Endothelial cell of umbilical vein (primary cell): ENCODE measurements around the gene KIF27. TPM values are rescaled to one million over a fixed set of nuclear protein-coding genes. Genes with fewer than 3 reads are reported as not detected.

ENCODE experiments used
- BruUV-seq: library from RNA; stranded (reverse); fragments of 400-500 nt; replicated peaks from 2 replicates; lab custom pipeline; 2021; lab: Mats Ljungman, UMichigan
- CTCF ChIA-PET: fragments of 300-600, 350-600 bp; sonication (Branson Sonifier 250); formaldehyde crosslinking; loops from one replicate; lab custom pipeline; 2021; ENCODE audit warnings: antibody characterized with exemption, inconsistent platforms; lab: Charles Lee
- POLR2A ChIA-PET: fragments of 300-600, 350-600 bp; sonication (Branson Sonifier 250); formaldehyde crosslinking; loops from one replicate; lab custom pipeline; 2021; ENCODE audit warnings: antibody characterized with exemption, inconsistent platforms; lab: Charles Lee
- DNase-seq: peaks from one replicate; pipeline ENCODE4 v3.0.0-alpha.2; 2011; ENCODE audit warnings: low read depth, low spot score
- FAIRE-seq: peaks from 2 replicates; lab custom pipeline; 2011; peaks lifted over from hg19 to GRCh38; lab: Jason Lieb, UNC
- H2AFZ ChIP-seq: 2 replicates; pipeline ENCODE4 v1.6.0; 2012; ENCODE audit warnings: low read depth, low read length, control low read depth, inconsistent platforms
- H3K27ac ChIP-seq: 2 replicates; pipeline ENCODE4 v1.5.1; 2011; ENCODE audit warnings: low read depth, mild to moderate bottlenecking, control low read depth, low read length, moderate library complexity; ENCODE audit not compliant: insufficient read depth
- H3K27me3 ChIP-seq, 2 experiments: 2 replicates each; pipeline versions ENCODE4 v1.6.0 to v1.6.1; 2011; ENCODE audit warnings: low read length in 2 of 2, mixed read lengths in 1 of 2; ENCODE audit not compliant: control insufficient read depth in 2 of 2, insufficient read depth in 2 of 2
- H3K36me3 ChIP-seq, 2 experiments: 2 replicates in 1 of 2; 3 replicates in 1 of 2; pipeline ENCODE4 v1.5.1; 2011; ENCODE audit warnings: low read length in 2 of 2, mild to moderate bottlenecking in 1 of 2, moderate library complexity in 1 of 2; ENCODE audit not compliant: control insufficient read depth in 2 of 2, insufficient read depth in 2 of 2; ENCODE audit errors: extremely low read depth in 1 of 2
- H3K4me1 ChIP-seq: 3 replicates; pipeline ENCODE4 v1.5.1; 2011; ENCODE audit warnings: mild to moderate bottlenecking, low read length; ENCODE audit not compliant: control insufficient read depth, insufficient read depth; ENCODE audit errors: extremely low read depth
- H3K4me2 ChIP-seq: 2 replicates; pipeline ENCODE4 v1.6.1; 2011; ENCODE audit warnings: low read length, control low read depth, mixed read lengths; ENCODE audit not compliant: insufficient read depth
- H3K4me3 ChIP-seq, 3 experiments: fragments of 200-600 bp in 1 of 3; sonication (generic), shearing (Covaris generic) in 1 of 3; replicated peaks in 1 of 3; 2 replicates each; pipeline ENCODE4 v1.5.1; 2011 to 2016; ENCODE audit warnings: control low read depth in 3 of 3, low read length in 3 of 3, mild to moderate bottlenecking in 2 of 3, inconsistent platforms in 1 of 3, low read depth in 1 of 3, moderate library complexity in 1 of 3; ENCODE audit not compliant: insufficient read depth in 1 of 3
- H3K79me2 ChIP-seq: 2 replicates; pipeline ENCODE4 v1.6.0; 2012; ENCODE audit warnings: low read length, inconsistent platforms; ENCODE audit not compliant: control insufficient read depth, insufficient read depth
- H3K9ac ChIP-seq: replicated peaks from 2 replicates; pipeline ENCODE3; 2011; ENCODE audit warnings: low read length, control low read depth; ENCODE audit not compliant: insufficient read depth; ENCODE audit errors: extremely low read depth
- H3K9me1 ChIP-seq: replicated peaks from 3 replicates; pipeline ENCODE4 v1.6.0; 2011; ENCODE audit warnings: mild to moderate bottlenecking, low read length; ENCODE audit not compliant: control insufficient read depth, insufficient read depth; ENCODE audit errors: extremely low read depth
- H3K9me3 ChIP-seq: replicated peaks from 2 replicates; pipeline ENCODE4 v1.5.1; 2012; ENCODE audit warnings: low read length, inconsistent platforms; ENCODE audit not compliant: control insufficient read depth, insufficient read depth
- H4K20me1 ChIP-seq: replicated peaks from 2 replicates; pipeline ENCODE3; 2011; ENCODE audit warnings: mild to moderate bottlenecking, low read length; ENCODE audit not compliant: control insufficient read depth, insufficient read depth; ENCODE audit errors: extremely low read depth
- EZH2 ChIP-seq: IDR thresholded peaks from 2 replicates; pipeline ENCODE4 v1.6.1; 2012; ENCODE audit warnings: borderline replicate concordance, low read depth, mild to moderate bottlenecking, moderate library complexity, low read length, inconsistent platforms; ENCODE audit not compliant: severe bottlenecking
- FOS ChIP-seq: IDR thresholded peaks from 2 replicates; pipeline ENCODE4 v1.6.1; 2011; ENCODE audit warnings: mild to moderate bottlenecking, low read length, moderate library complexity, borderline replicate concordance; ENCODE audit not compliant: insufficient read depth
- GATA2 ChIP-seq: IDR thresholded peaks from 2 replicates; pipeline ENCODE4 v1.7.0; 2011; ENCODE audit warnings: low read depth, mild to moderate bottlenecking, moderate library complexity, mixed read lengths, low read length; ENCODE audit not compliant: insufficient read length, insufficient read depth
- JUN ChIP-seq: IDR thresholded peaks from 2 replicates; pipeline ENCODE4 v1.6.1; 2011; ENCODE audit warnings: borderline replicate concordance, low read depth; ENCODE audit not compliant: insufficient read length, insufficient read depth
- MYC ChIP-seq: IDR thresholded peaks from one replicate; pipeline ENCODE4 v1.6.1; 2011; ENCODE audit warnings: mild to moderate bottlenecking, low read depth, low read length
- POLR2A ChIP-seq: IDR thresholded peaks from 2 replicates; pipeline ENCODE4 v1.6.1; 2012; ENCODE audit warnings: low read depth, mild to moderate bottlenecking, control low read depth, low read length
- POLR2AphosphoS5 ChIP-seq: IDR thresholded peaks from 2 replicates; pipeline ENCODE4 v1.6.1; 2012; ENCODE audit warnings: low read depth, mild to moderate bottlenecking, control low read depth, low read length, moderate library complexity; ENCODE audit not compliant: insufficient read depth
- dilution Hi-C: fragments of 300-500 bp; cut with MboI; formaldehyde crosslinking; loops from one replicate; pipeline ENCODE4 v1.15.0; 2019; ENCODE audit warnings: low sequenced_read_pairs; ENCODE audit not compliant: extremely low pct_ligation_motif_present
- intact Hi-C: fragments of 100-400 bp; cut with micrococcal nuclease; formaldehyde crosslinking; loops from one replicate; pipeline ENCODE4 v1.10.0; 2022
- polyA plus RNA-seq, 4 experiments: library from polyadenylated mRNA; depleted of rRNA in 3 of 4; stranded (reverse) in 3 of 4; unstranded in 1 of 4; fragments of >200 nt; gene quantifications; 2 replicates each; pipeline versions ENCODE4 v1.2.1 to v1.2.3, GENCODE V29; 2011 to 2012; ENCODE audit warnings: missing spikeins in 1 of 4
- total RNA-seq: library from RNA; stranded (reverse); gene quantifications from 2 replicates; pipeline ENCODE4 v1.2.3, GENCODE V29; 2021
- TF ChIP-seq, protein P1 (sequence below), 2 donors: IDR thresholded peaks; 1 replicate in 1 of 2; 2 replicates in 1 of 2; pipeline ENCODE4 v1.5.1; 2011; ENCODE audit warnings: low read length in 2 of 2, mild to moderate bottlenecking in 2 of 2, moderate library complexity in 2 of 2, control low read depth in 1 of 2, inconsistent platforms in 1 of 2, low read depth in 1 of 2; ENCODE audit not compliant: insufficient read depth in 1 of 2; ENCODE audit errors: extremely low read depth in 1 of 2
- TF ChIP-seq, protein P2 (sequence below): IDR thresholded peaks from 2 replicates; pipeline ENCODE4 v1.6.1; 2011; ENCODE audit not compliant: insufficient read depth, insufficient read length

The KIF27 gene
- total and polyA plus RNA-seq, 2 donors (not counting 3 experiments of a cell fraction or from before 2014, with no cell fraction given), result 0.28 to 3.2 TPM

DNA sequence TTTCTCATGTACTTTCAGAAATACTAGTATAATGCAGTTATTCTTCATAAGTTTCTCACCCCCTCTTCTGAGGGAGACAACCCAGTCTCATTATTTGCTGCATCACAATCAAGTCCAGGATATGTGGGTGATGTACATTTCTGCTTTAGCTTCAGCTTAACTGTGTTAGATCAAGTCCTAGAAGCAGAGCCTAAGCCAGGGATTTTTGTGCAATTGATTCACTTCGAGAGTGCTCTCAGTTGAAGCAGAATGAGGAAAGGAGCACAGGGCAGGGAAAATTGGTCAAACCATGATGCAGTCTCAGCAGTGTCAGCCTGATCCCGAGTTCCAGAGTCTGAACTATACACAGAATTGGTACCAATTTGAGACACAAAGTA, 43.7 kb upstream of the KIF27 start:
- Histone ChIP-seq H2AFZ (no peak overlapping the region), H3K36me3 (peaks cover 5 to 17% of the 10 kb centered on the region in 2 experiments), H3K9me1 (no peaks in the 10 kb centered on the region), H3K27ac (no peak overlapping the region), H3K9ac (no peak overlapping the region), H3K9me3 (no peaks in the 10 kb centered on the region), H4K20me1 (no peaks in the 10 kb centered on the region), H3K4me2 (no peak overlapping the region), H3K79me2 (peaks cover 4% of the 10 kb centered on the region), H3K27me3 (no peaks in the 10 kb centered on the region), H3K4me1 (no peaks in the 10 kb centered on the region), H3K4me3 (no peak overlapping the region)
- FAIRE-seq, result no peak
- BruUV-seq, result no TSS peak
- peak; percentile 24 for DNase-seq
- CTCF ChIA-PET, result interaction anchor here (4.8 kb wide), 1 partner anchor 296 kb away, joined by 26 read pairs; no protein-coding TSS in a partner anchor
- intact Hi-C loops (no loop called here), dilution Hi-C loops (no loop called here)
- TF ChIP-seq JUN (no peak), GATA2 (no peak), MYC (no peak), EZH2 (no peak), POLR2AphosphoS5 (no peak), POLR2A (no peak), FOS (no peak)
- TF ChIP-seq, protein P1, sequence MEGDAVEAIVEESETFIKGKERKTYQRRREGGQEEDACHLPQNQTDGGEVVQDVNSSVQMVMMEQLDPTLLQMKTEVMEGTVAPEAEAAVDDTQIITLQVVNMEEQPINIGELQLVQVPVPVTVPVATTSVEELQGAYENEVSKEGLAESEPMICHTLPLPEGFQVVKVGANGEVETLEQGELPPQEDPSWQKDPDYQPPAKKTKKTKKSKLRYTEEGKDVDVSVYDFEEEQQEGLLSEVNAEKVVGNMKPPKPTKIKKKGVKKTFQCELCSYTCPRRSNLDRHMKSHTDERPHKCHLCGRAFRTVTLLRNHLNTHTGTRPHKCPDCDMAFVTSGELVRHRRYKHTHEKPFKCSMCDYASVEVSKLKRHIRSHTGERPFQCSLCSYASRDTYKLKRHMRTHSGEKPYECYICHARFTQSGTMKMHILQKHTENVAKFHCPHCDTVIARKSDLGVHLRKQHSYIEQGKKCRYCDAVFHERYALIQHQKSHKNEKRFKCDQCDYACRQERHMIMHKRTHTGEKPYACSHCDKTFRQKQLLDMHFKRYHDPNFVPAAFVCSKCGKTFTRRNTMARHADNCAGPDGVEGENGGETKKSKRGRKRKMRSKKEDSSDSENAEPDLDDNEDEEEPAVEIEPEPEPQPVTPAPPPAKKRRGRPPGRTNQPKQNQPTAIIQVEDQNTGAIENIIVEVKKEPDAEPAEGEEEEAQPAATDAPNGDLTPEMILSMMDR (IDR thresholded peaks at IDR 0.05; ENCODE audit: extremely low read depth in 1 of 2, insufficient read depth in 1 of 2, low read depth in 1 of 2, low read length in 2 of 2), result no peak
- TF ChIP-seq, protein P2, sequence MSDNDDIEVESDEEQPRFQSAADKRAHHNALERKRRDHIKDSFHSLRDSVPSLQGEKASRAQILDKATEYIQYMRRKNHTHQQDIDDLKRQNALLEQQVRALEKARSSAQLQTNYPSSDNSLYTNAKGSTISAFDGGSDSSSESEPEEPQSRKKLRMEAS, result no peak
- POLR2A ChIA-PET, result interaction anchor here (1.0 kb wide), 1 partner anchor 13 kb away, joined by 8 read pairs; no protein-coding TSS in a partner anchor
